ENCODE results near the gene ITPR1.

DNA sequence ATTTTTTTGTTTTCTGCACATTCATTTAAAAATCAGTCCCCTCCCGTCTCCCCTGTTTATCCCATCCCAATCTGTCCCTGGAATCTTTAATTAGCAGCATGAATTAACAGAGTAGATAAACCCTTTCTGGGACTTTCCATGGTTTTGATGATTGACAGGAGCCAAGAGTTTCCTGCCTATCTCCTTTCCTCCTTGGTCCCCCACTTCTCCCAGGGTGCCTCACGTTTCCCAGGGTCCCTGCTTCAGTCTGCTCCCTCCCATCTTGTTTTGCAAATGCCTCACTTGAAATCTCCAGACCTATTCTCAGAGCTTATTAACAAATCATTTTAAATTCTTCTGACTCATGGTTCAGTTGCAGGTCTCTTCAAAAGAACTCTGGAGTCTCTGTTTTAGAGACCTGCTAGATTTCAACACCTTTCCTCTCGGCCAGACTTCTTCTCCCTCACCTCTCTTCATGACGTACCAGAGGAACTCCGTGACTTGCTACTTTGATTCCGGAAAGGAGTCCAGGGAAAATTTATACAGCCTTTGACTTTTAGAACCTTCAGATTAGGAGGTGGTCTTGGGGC, 238.5 kb downstream of the ITPR1 start:
- TF ChIP-seq EZH2phosphoT487 (IDR thresholded peaks at IDR 0.05; ENCODE audit: insufficient read depth, low read depth) (no peak), EZH2 (IDR thresholded peaks at IDR 0.05; ENCODE audit: insufficient read depth, poor library complexity, severe bottlenecking) (no peak)
